Adrenal gland (tissue), 12 donors: Measurements from ENCODE around the gene PRAF2. TPM values are rescaled to one million over a fixed set of nuclear protein-coding genes. Genes with fewer than 3 reads are reported as not detected.

Experiments used
- DNase-seq, 7 donors: peaks; one replicate each; pipeline ENCODE4 v3.0.0-alpha.2; 2019 to 2020
- H3K27ac ChIP-seq, 5 donors: fragments of 200-600 bp; sonication (generic) in 4 of 5; 1 replicate in 3 of 5; 2 replicates in 2 of 5; pipeline versions ENCODE4 v1.5.1 to v1.8.0; 2016 to 2020; ENCODE audit warnings: mild to moderate bottlenecking in 1 of 5
- H3K27me3 ChIP-seq: fragments of 200-600 bp; 2 replicates; pipeline ENCODE4 v1.8.0; 2021
- H3K36me3 ChIP-seq, 2 donors: fragments of 200-600 bp; replicated peaks in 1 of 2; 1 replicate in 1 of 2; 2 replicates in 1 of 2; pipeline versions ENCODE4 v1.5.1 to v1.8.0; 2018 to 2022
- H3K4me1 ChIP-seq, 2 donors: fragments of 200-600 bp; replicated peaks in 1 of 2; 1 replicate in 1 of 2; 2 replicates in 1 of 2; pipeline versions ENCODE4 v1.5.1 to v1.8.0; 2018 to 2021
- H3K4me3 ChIP-seq, 4 donors: fragments of 200-600 bp; sonication (generic) in 3 of 4; one replicate each; pipeline ENCODE4 v1.5.1; 2016 to 2018
- H3K9me3 ChIP-seq, 3 donors: fragments of 200-600 bp; sonication (generic) in 1 of 3; replicated peaks in 1 of 3; 1 replicate in 2 of 3; 2 replicates in 1 of 3; pipeline versions ENCODE4 v1.5.1 to v1.8.0; 2016 to 2021
- CTCF ChIP-seq, 6 experiments: fragments of 450-650 bp in 4 of 6; fragments of 200-600 bp in 2 of 6; sonication (generic) in 1 of 6; IDR thresholded peaks; 1 replicate in 5 of 6; 2 replicates in 1 of 6; pipeline versions ENCODE4 v1.5.1 to v1.8.0; 2016 to 2021; ENCODE audit warnings: antibody characterized with exemption in 6 of 6, mild to moderate bottlenecking in 2 of 6, moderate library complexity in 1 of 6
- POLR2A ChIP-seq, 2 donors: fragments of 450-650 bp; IDR thresholded peaks; one replicate each; pipeline ENCODE4 v1.6.1; 2017; ENCODE audit warnings: antibody characterized with exemption in 2 of 2, mild to moderate bottlenecking in 2 of 2, moderate library complexity in 1 of 2
- WGBS, 4 donors: extraction: QIAGEN DNeasy Blood & Tissue Kit in 2 of 4; methylation state at CpG; one replicate each; pipeline versions ENCODE4 v1.1.5 to v1.1.7; 2013 to 2017; 5-methylcytosine and 5-hydroxymethylcytosine counted together
- intact Hi-C, 2 donors: fragments of 100-400 bp; cut with DNase I; formaldehyde crosslinking; loops; one replicate each; pipeline versions ENCODE4 v1.14.1 to v1.15.0; 2022 to 2023
- polyA plus RNA-seq, 3 donors: library from polyadenylated mRNA; stranded (reverse); fragments of 200-250 nt in 2 of 3; fragments of 350-450 nt in 1 of 3; fragmentation: Illumina TruSeq in 1 of 3; extraction: RNeasy Lipid Tissue Mini Kit (QIAGEN cat#74804) in 1 of 3; gene quantifications; one replicate each; pipeline ENCODE4 v1.2.3, GENCODE V29; 2013 to 2014
- total RNA-seq, 9 donors: library from RNA; depleted of rRNA in 4 of 9; stranded (reverse); fragments of >200 nt in 4 of 9; fragments of 120-200 nt in 1 of 9; fragmentation: NEBNext Ultra II Directional in 1 of 9; extraction: Animal tissue kit (Norgen Biotek cat#: 25700) in 1 of 9; gene quantifications; one replicate each; pipeline versions ENCODE4 v1.1.0 to v1.2.4, GENCODE V29; 2013 to 2023
- donor health status: healthy with polysubstance abuse.
- donor health status: Bipolar disorder and iron deficiency.
- donor health status: DM: yes; HTN: yes; CAD: no.
- donor health status: DM: no; HTN: no; CAD: no.
- donor health status: DM: no; HTN: no; CAD: no.
- donor health status: DM: yes; HTN: yes; CAD: no.

Gene PRAF2
- total and polyA plus RNA-seq, 12 donors, result 9.7 to 100 (median 37.3) TPM

- Histone ChIP-seq H3K4me3 (no peak overlapping the region), H3K27me3 (no peaks in the 10 kb centered on the region), H3K4me1 (no peaks in the 10 kb centered on the region), H3K27ac (no peak overlapping the region), H3K9me3 (no peaks in the 10 kb centered on the region), H3K36me3 (no peaks in the 10 kb centered on the region)
- intact Hi-C loops, result no loop called here
- no peak for DNase-seq
- TF ChIP-seq POLR2A (IDR thresholded peaks at IDR 0.05) (no peak), CTCF (IDR thresholded peaks at IDR 0.05) (no peak)
- WGBS, 4 donors, result 78 to 97% (median 89%) methylated on average over 1 to 3 of the region's 3 CpGs
Observed at GRCh38 chrX:49060914-49061313, 12.9 kb downstream of the PRAF2 start.

GRCh38 chrX:49059681-49060085 is 14.1 kb downstream of the PRAF2 start:
- TF ChIP-seq CTCF (IDR thresholded peaks at IDR 0.05) (no peak), POLR2A (IDR thresholded peaks at IDR 0.05) (no peak)
- H3K36me3 ChIP-seq, result no peaks in the 10 kb centered on the region
- no peaks in the 10 kb centered on the region for H3K9me3 ChIP-seq
- no peaks in the 10 kb centered on the region for H3K27me3 ChIP-seq
- no peak overlapping the region for H3K4me3 ChIP-seq
- intact Hi-C loops, result no loop called here
- H3K27ac ChIP-seq, result peak overlapping the region in 1 of 5 donors; percentile 29
- no peaks in the 10 kb centered on the region for H3K4me1 ChIP-seq
- 71 to 75% (median 72%) methylated on average over 10 of the region's 10 CpGs; no CpG with 5 or more reads in 1 of the 4 donors for WGBS, 4 donors
- DNase-seq, result no peak

- peak overlapping the region in 1 of 5 donors; percentile 29 for H3K27ac ChIP-seq
- no peaks in the 10 kb centered on the region for H3K27me3 ChIP-seq
- intact Hi-C loops, result no loop called here
- no peaks in the 10 kb centered on the region for H3K9me3 ChIP-seq
- WGBS, 4 donors, result 63 to 81% (median 74%) methylated on average over 6 of the region's 6 CpGs; no CpG with 5 or more reads in 1 of the 4 donors
- DNase-seq, result no peak
- no peaks in the 10 kb centered on the region for H3K4me1 ChIP-seq
- H3K36me3 ChIP-seq, result no peaks in the 10 kb centered on the region
- H3K4me3 ChIP-seq, result no peak overlapping the region
- TF ChIP-seq CTCF (IDR thresholded peaks at IDR 0.05), result no peak
- no peak for TF ChIP-seq POLR2A (IDR thresholded peaks at IDR 0.05)
Observed at GRCh38 chrX:49059201-49059600, 14.6 kb downstream of the PRAF2 start.

- WGBS, 4 donors, result 60 to 70% (median 63%) methylated on average over 1 to 5 of the region's 5 CpGs
- no peaks in the 10 kb centered on the region for H3K27me3 ChIP-seq
- no peak within 1 kb of the TSS for H3K4me3 ChIP-seq
- no peaks in the 10 kb centered on the region for H3K4me1 ChIP-seq
- no peaks in the 10 kb centered on the region for H3K36me3 ChIP-seq
- no peak for TF ChIP-seq CTCF (IDR thresholded peaks at IDR 0.05)
- TF ChIP-seq POLR2A (IDR thresholded peaks at IDR 0.05), result no peak
- DNase-seq, result no peak
- intact Hi-C loops, result no loop called here
- peak within 1 kb of the TSS in 1 of 5 donors; percentile 29 for H3K27ac ChIP-seq
- H3K9me3 ChIP-seq, result no peaks in the 10 kb centered on the region
Observed at GRCh38 chrX:49058794-49059193, 15.0 kb downstream of the PRAF2 start, which contains the start of gene CCDC120. CCDC120 (plus strand) TSS chrX:49058999; CDS start chrX:49062042, 3,043 bp downstream.
